IMR-90 (cell line): Measurements from ENCODE around the gene TTC7B. TPM values are rescaled to one million over a fixed set of nuclear protein-coding genes. Genes with fewer than 3 reads are reported as not detected.

Experiments used
- ATAC-seq: fragments of 200-7000 bp; cut with Tn5 transposase; 2 replicates; pipeline ENCODE4 v1.9.1; 2020; ENCODE audit warnings: low read depth, mild to moderate bottlenecking, moderate library complexity
- BruUV-seq: library from RNA; stranded (reverse); fragments of 400-500 nt; replicated peaks from 2 replicates; lab custom pipeline; 2021; lab: Mats Ljungman, UMichigan
- CTCF ChIA-PET: fragments of 300-600 bp; formaldehyde crosslinking; extraction: SDS; loops from one replicate; lab custom pipeline; 2021; ENCODE audit warnings: antibody characterized with exemption; lab: Yijun Ruan, JAX
- POLR2A ChIA-PET: fragments of 300-600 bp; sonication (Branson Sonifier 250); formaldehyde crosslinking; loops from one replicate; lab custom pipeline; 2022; ENCODE audit warnings: antibody characterized with exemption; ENCODE audit not compliant: unreplicated experiment; lab: Charles Lee
- DNase-seq: peaks from one replicate; pipeline ENCODE4 v3.0.0; 2013
- H2AFZ ChIP-seq: replicated peaks from 2 replicates; pipeline ENCODE3; 2013; ENCODE audit warnings: low read length, mild to moderate bottlenecking; ENCODE audit not compliant: poor library complexity
- H2AK5ac ChIP-seq: 2 replicates; pipeline ENCODE4 v1.6.1; 2013; ENCODE audit warnings: low read depth, low read length, inconsistent platforms
- H2AK9ac ChIP-seq: replicated peaks from 2 replicates; pipeline ENCODE3; 2013; ENCODE audit warnings: mild to moderate bottlenecking, low read depth, low read length, moderate library complexity; ENCODE audit not compliant: poor library complexity
- H2BK120ac ChIP-seq: 2 replicates; pipeline ENCODE4 v1.6.1; 2013; ENCODE audit warnings: low read depth, low read length, inconsistent platforms
- H2BK15ac ChIP-seq: 3 replicates; pipeline ENCODE4 v1.6.1; 2013; ENCODE audit warnings: low read depth, low read length, inconsistent platforms
- H2BK20ac ChIP-seq: 2 replicates; pipeline ENCODE4 v1.6.1; 2013; ENCODE audit warnings: low read depth, mild to moderate bottlenecking, inconsistent platforms, low read length, moderate library complexity
- H2BK5ac ChIP-seq: 2 replicates; pipeline ENCODE4 v1.6.1; 2013; ENCODE audit warnings: mild to moderate bottlenecking, low read depth, low read length, inconsistent platforms; ENCODE audit not compliant: poor library complexity, severe bottlenecking
- H3K14ac ChIP-seq: replicated peaks from 2 replicates; pipeline ENCODE4 v1.6.1; 2013; ENCODE audit warnings: low read depth, low read length, inconsistent platforms
- H3K18ac ChIP-seq: 2 replicates; pipeline ENCODE4 v1.6.1; 2013; ENCODE audit warnings: low read depth, low read length, control low read depth
- H3K23ac ChIP-seq: 2 replicates; pipeline ENCODE4 v1.6.1; 2013; ENCODE audit warnings: low read depth, low read length, inconsistent platforms
- H3K27ac ChIP-seq: 2 replicates; pipeline ENCODE4 v1.5.1; 2013; ENCODE audit warnings: mild to moderate bottlenecking, control low read depth, low read length; ENCODE audit not compliant: insufficient read depth
- H3K27me3 ChIP-seq: 2 replicates; pipeline ENCODE4 v1.6.1; 2013; ENCODE audit warnings: low read length; ENCODE audit not compliant: control insufficient read depth, insufficient read depth
- H3K36me3 ChIP-seq: 2 replicates; pipeline ENCODE4 v1.6.1; 2013; ENCODE audit warnings: low read length, mixed read lengths; ENCODE audit not compliant: control insufficient read depth, insufficient read depth
- H3K4ac ChIP-seq: 2 replicates; pipeline ENCODE4 v1.6.1; 2013; ENCODE audit warnings: low read depth, low read length, inconsistent platforms
- H3K4me1 ChIP-seq: 2 replicates; pipeline ENCODE4 v1.6.1; 2013; ENCODE audit warnings: low read length, mixed read lengths; ENCODE audit not compliant: control insufficient read depth, insufficient read depth
- H3K4me2 ChIP-seq: 2 replicates; pipeline ENCODE4 v1.6.1; 2013; ENCODE audit warnings: low read depth, mild to moderate bottlenecking, control low read depth, low read length, moderate library complexity
- H3K4me3 ChIP-seq: 2 replicates; pipeline ENCODE4 v1.5.1; 2013; ENCODE audit warnings: low read depth, mild to moderate bottlenecking, control low read depth, low read length, moderate library complexity; ENCODE audit not compliant: insufficient read depth
- H3K56ac ChIP-seq: 2 replicates; pipeline ENCODE4 v1.6.1; 2013; ENCODE audit warnings: low read length, inconsistent platforms; ENCODE audit not compliant: insufficient read depth; ENCODE audit errors: extremely low read depth
- H3K79me1 ChIP-seq, 2 experiments: 2 replicates each; pipeline ENCODE4 v1.6.1; 2013; ENCODE audit warnings: low read length in 2 of 2, inconsistent platforms in 1 of 2, low read depth in 1 of 2
- H3K9ac ChIP-seq: 2 replicates; pipeline ENCODE4 v1.6.1; 2013; ENCODE audit warnings: low read depth, low read length, control low read depth
- H3K9me1 ChIP-seq: 2 replicates; pipeline ENCODE4 v1.6.1; 2013; ENCODE audit warnings: low read length, inconsistent platforms; ENCODE audit not compliant: insufficient read depth
- H3K9me3 ChIP-seq: 2 replicates; pipeline ENCODE4 v1.6.1; 2013; ENCODE audit warnings: low read length; ENCODE audit not compliant: control insufficient read depth, insufficient read depth
- H4K20me1 ChIP-seq: 2 replicates; pipeline ENCODE4 v1.6.1; 2013; ENCODE audit warnings: low read length, inconsistent platforms; ENCODE audit not compliant: insufficient read depth
- H4K5ac ChIP-seq: 2 replicates; pipeline ENCODE4 v1.6.1; 2013; ENCODE audit warnings: mild to moderate bottlenecking, low read depth, low read length, control low read depth
- H4K8ac ChIP-seq, 2 experiments: 2 replicates each; pipeline ENCODE4 v1.6.1; 2013; ENCODE audit warnings: low read depth in 2 of 2, low read length in 2 of 2, control low read depth in 1 of 2, inconsistent platforms in 1 of 2
- H4K91ac ChIP-seq: 2 replicates; pipeline ENCODE4 v1.6.1; 2013; ENCODE audit warnings: low read depth, low read length, inconsistent platforms; ENCODE audit not compliant: insufficient read depth
- CEBPB ChIP-seq: IDR thresholded peaks from 2 replicates; pipeline ENCODE4 v1.6.1; 2012; ENCODE audit warnings: low read depth, low read length, improper control_type of control experiment
- POLR2A ChIP-seq: IDR thresholded peaks from 2 replicates; pipeline ENCODE4 v1.6.1; 2012; ENCODE audit warnings: mild to moderate bottlenecking, low read depth, low read length
- RCOR1 ChIP-seq: IDR thresholded peaks from 2 replicates; pipeline ENCODE4 v1.6.1; 2012; ENCODE audit warnings: mild to moderate bottlenecking, low read length, improper control_type of control experiment; ENCODE audit not compliant: insufficient replicate concordance
- WGBS, 2 experiments: methylation state at CpG; one replicate each; pipeline versions ENCODE4 v1.1.5 to v1.1.7; 2013; ENCODE audit warnings: missing lambda C conversion rate in 2 of 2; ENCODE audit not compliant: insufficient read length in 1 of 2; ENCODE audit errors: extremely low coverage in 2 of 2; 5-methylcytosine and 5-hydroxymethylcytosine counted together
- dilution Hi-C: fragments of 300-500 bp; cut with HindIII; formaldehyde crosslinking; loops from one replicate; pipeline ENCODE4 v1.14.3; 2018; ENCODE audit warnings: low sequenced_read_pairs; ENCODE audit not compliant: unreplicated experiment
- in situ Hi-C: fragments of 300-500 bp; cut with MboI; formaldehyde crosslinking; loops from 3 replicates; pipeline ENCODE4 v1.14.3; 2019; ENCODE audit warnings: low sequenced_read_pairs, inconsistent platforms, mixed read lengths
- intact Hi-C: fragments of 100-400 bp; cut with micrococcal nuclease; formaldehyde crosslinking; loops from 2 replicates; pipeline ENCODE4 v1.10.0; 2022
- polyA plus RNA-seq, 3 experiments: library from polyadenylated mRNA; depleted of rRNA; stranded (reverse); fragments of >200 nt; gene quantifications; 2 replicates each; pipeline ENCODE4 v1.2.3, GENCODE V29; 2012; ENCODE audit warnings: low replicate concordance in 1 of 3
- total RNA-seq: library from RNA; depleted of rRNA; stranded (reverse); fragments of >200 nt; gene quantifications from 2 replicates; pipeline ENCODE4 v1.2.3, GENCODE V29; 2012

TTC7B gene
- total and polyA plus RNA-seq, 2 of the 4 experiments (the other 2 are of a cell fraction) = 18.1 to 35.3 TPM

DNA sequence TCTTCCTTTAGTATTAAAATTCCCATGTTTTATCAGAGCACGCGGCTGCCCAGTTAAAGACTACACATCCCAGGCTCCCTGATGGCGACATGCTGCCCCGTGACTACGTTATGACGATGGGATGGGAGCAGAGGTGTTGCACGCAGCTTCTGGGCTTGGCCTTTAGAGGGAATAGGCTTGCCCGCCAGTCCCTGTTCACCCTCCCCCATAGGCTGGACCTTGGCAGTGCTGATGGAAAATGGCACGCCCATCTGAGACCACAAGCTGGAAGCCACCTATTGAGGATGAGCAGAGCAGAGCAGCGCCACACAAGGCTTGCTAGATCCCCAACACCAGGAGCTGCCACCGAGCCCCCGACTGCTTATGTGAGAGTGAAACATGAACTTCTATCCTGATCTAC lies 24.7 kb downstream of the TTC7B start:
- Histone ChIP-seq H3K9me3 (no peaks in the 10 kb centered on the region), H4K20me1 (peaks cover 12% of the 10 kb centered on the region; the same call in 1 of the 2 replicates), H3K27me3 (no peaks in the 10 kb centered on the region), H3K27ac (no peak overlapping the region), H3K36me3 (no peaks in the 10 kb centered on the region), H2BK120ac (no peak overlapping the region), H3K9me1 (peaks cover 15% of the 10 kb centered on the region; the same call in 1 of the 2 replicates), H3K79me1 (peaks cover 26 to 49% of the 10 kb centered on the region in 2 experiments), H3K4ac (no peak overlapping the region), H3K18ac (no peak overlapping the region), H3K4me3 (no peak overlapping the region), H2AK9ac (no peak overlapping the region), H2BK15ac (no peak overlapping the region), H2BK20ac (no peak overlapping the region), H3K4me2 (no peak overlapping the region), H4K91ac (no peak overlapping the region), H2BK5ac (no peak overlapping the region), H2AFZ (no peak overlapping the region), H3K4me1 (peaks cover 11% of the 10 kb centered on the region), H3K23ac (no peak overlapping the region), H4K5ac (no peak overlapping the region), H3K9ac (no peak overlapping the region), H4K8ac (no peak overlapping the region), H3K14ac (no peak overlapping the region), H2AK5ac (no peak overlapping the region), H3K56ac (no peak overlapping the region)
- intact Hi-C loops = no loop called here
- WGBS, 2 experiments = 60% methylated on average over 1 of the region's 12 CpGs; no CpG with 5 or more reads in 1 of the 2 experiments
- ATAC-seq (no peak), DNase-seq (no peak)
- no TSS peak for BruUV-seq
- in situ Hi-C loops = no loop called here
- no peak for TF ChIP-seq RCOR1
- no peak for TF ChIP-seq POLR2A
- no peak for TF ChIP-seq CEBPB
- ChIA-PET POLR2A (no interaction called here), CTCF (no interaction called here)
- dilution Hi-C loops = no loop called here
